Head of caudate nucleus (tissue), 42 donors: ENCODE data around the gene IFI27.
A peak's percentile ranks its signal among the peaks of the same experiment; 100 is the strongest.

Experiments used
- DNase-seq, 42 donors: peaks; one replicate each; pipeline versions ENCODE4 v3.0.0 to v3.0.0-alpha.2; 2020 to 2021; ENCODE audit warnings: mixed read lengths in 7 of 42
- intact Hi-C: fragments of 100-400 bp; cut with DNase I; formaldehyde crosslinking; loops from one replicate; pipeline ENCODE4 v1.15.0; 2022

Gene IFI27

GRCh38 chr14:94099006-94099405 is 11.5 kb upstream of the IFI27 start:
- DNase-seq, result peak in 38 of 42 donors; percentile 15 to 89 (median 62)
- intact Hi-C loops, result no loop called here

- intact Hi-C loops, result no loop called here
- no peak for DNase-seq
Measured at GRCh38 chr14:94100847-94101246, 9.7 kb upstream of the IFI27 start.

GRCh38 chr14:94101748-94102147 is 8.8 kb upstream of the IFI27 start:
- intact Hi-C loops, result no loop called here
- peak in 29 of 42 donors; percentile 17 to 80 (median 48) for DNase-seq

GRCh38 chr14:94102768-94103482 is 7.6 kb upstream of the IFI27 start:
- intact Hi-C loops, result no loop called here
- peak in 1 of 42 donors; percentile 4 for DNase-seq

GRCh38 chr14:94103554-94104150 is 6.9 kb upstream of the IFI27 start:
- DNase-seq, result peak in 21 of 42 donors; percentile 13 to 55 (median 37)
- intact Hi-C loops, result no loop called here

GRCh38 chr14:94104731-94105130 is 5.8 kb upstream of the IFI27 start:
- intact Hi-C loops, result no loop called here
- DNase-seq, result peak in 1 of 42 donors; percentile 5

GRCh38 chr14:94109915-94110250 is 653 bp upstream of the IFI27 start:
- DNase-seq, result peak in 2 of 42 donors; percentile 3 to 6
- intact Hi-C loops, result no loop called here

- intact Hi-C loops, result no loop called here
- DNase-seq, result peak in 1 of 42 donors; percentile 1
Measured at GRCh38 chr14:94111276-94112095, 950 bp downstream of the IFI27 start.

- intact Hi-C loops, result no loop called here
- peak in 2 of 42 donors; percentile 5 to 11 for DNase-seq
Measured at GRCh38 chr14:94112513-94113063, 2.1 kb downstream of the IFI27 start.

GRCh38 chr14:94113073-94113472 is 2.5 kb downstream of the IFI27 start:
- peak in 1 of 42 donors; percentile 6 for DNase-seq
- intact Hi-C loops, result no loop called here

GRCh38 chr14:94113490-94113889 is 3.0 kb downstream of the IFI27 start:
- intact Hi-C loops, result no loop called here
- peak in 5 of 42 donors; percentile 12 to 17 (median 16) for DNase-seq

GRCh38 chr14:94113908-94114588 is 3.5 kb downstream of the IFI27 start:
- peak in 1 of 42 donors; percentile 9 for DNase-seq
- intact Hi-C loops, result no loop called here

- peak in 1 of 42 donors; percentile 5 for DNase-seq
- intact Hi-C loops, result no loop called here
Measured at GRCh38 chr14:94114589-94115057, 4.1 kb downstream of the IFI27 start.

GRCh38 chr14:94115058-94115591 is 4.6 kb downstream of the IFI27 start:
- intact Hi-C loops, result no loop called here
- DNase-seq, result peak in 6 of 42 donors; percentile 3 to 41 (median 16)

GRCh38 chr14:94115631-94116030 is 5.1 kb downstream of the IFI27 start:
- peak in 4 of 42 donors; percentile 10 to 42 (median 18) for DNase-seq
- intact Hi-C loops, result no loop called here

- DNase-seq, result no peak
Measured at GRCh38 chr14:94116701-94117100, 6.2 kb downstream of the IFI27 start.

GRCh38 chr14:94117856-94118255 is 7.3 kb downstream of the IFI27 start:
- DNase-seq, result peak in 1 of 42 donors; percentile 22
- intact Hi-C loops, result no loop called here

More at GRCh38 chr14:94116701-94117100, 6.2 kb downstream of the IFI27 start:
- intact Hi-C loops, result no loop called here

- intact Hi-C loops, result no loop called here
- peak in 2 of 42 donors; percentile 8 to 15 for DNase-seq
Measured at GRCh38 chr14:94119071-94119470, 8.5 kb downstream of the IFI27 start.
